Mesenchymal stem cell (in vitro differentiated cells and primary cell): Measurements from ENCODE around the gene KCNK15.

Experiments used
- DNase-seq: peaks from one replicate; pipeline ENCODE4 v3.0.0-alpha.2; 2013
- H2AFZ ChIP-seq: one replicate; pipeline ENCODE4 v1.6.1; 2013; ENCODE audit warnings: low read depth, mild to moderate bottlenecking, control low read depth, inconsistent platforms, low read length, moderate library complexity
- H2AK5ac ChIP-seq: 2 replicates; pipeline ENCODE4 v1.6.1; 2013; ENCODE audit warnings: low read length, moderate library complexity, mild to moderate bottlenecking, inconsistent platforms; ENCODE audit not compliant: severe bottlenecking
- H2BK120ac ChIP-seq: one replicate; pipeline ENCODE4 v1.6.1; 2013; ENCODE audit warnings: low read depth, mild to moderate bottlenecking, inconsistent platforms, low read length, moderate library complexity
- H2BK12ac ChIP-seq, 2 experiments: one replicate each; pipeline ENCODE4 v1.6.1; 2013; ENCODE audit warnings: inconsistent platforms in 2 of 2, low read length in 2 of 2, mild to moderate bottlenecking in 2 of 2, moderate library complexity in 2 of 2, control low read depth in 1 of 2
- H2BK15ac ChIP-seq: one replicate; pipeline ENCODE4 v1.6.1; 2013; ENCODE audit warnings: mild to moderate bottlenecking, low read depth, inconsistent platforms; ENCODE audit not compliant: poor library complexity, severe bottlenecking
- H2BK5ac ChIP-seq: 2 replicates; pipeline ENCODE4 v1.6.1; 2013; ENCODE audit warnings: low read depth, mild to moderate bottlenecking, low read length, control low read depth, inconsistent platforms; ENCODE audit not compliant: poor library complexity, severe bottlenecking
- H3K14ac ChIP-seq, 2 experiments: one replicate each; pipeline ENCODE4 v1.6.1; 2013; ENCODE audit warnings: inconsistent platforms in 2 of 2, low read length in 2 of 2, control low read depth in 1 of 2, mild to moderate bottlenecking in 1 of 2, moderate library complexity in 1 of 2
- H3K18ac ChIP-seq, 2 experiments: one replicate each; pipeline ENCODE4 v1.6.1; 2013; ENCODE audit warnings: inconsistent platforms in 2 of 2, low read length in 2 of 2, control low read depth in 1 of 2, low read depth in 1 of 2, mild to moderate bottlenecking in 1 of 2
- H3K23ac ChIP-seq, 2 experiments: one replicate each; pipeline ENCODE4 v1.6.1; 2013; ENCODE audit warnings: inconsistent platforms in 2 of 2, low read length in 2 of 2, mild to moderate bottlenecking in 2 of 2, moderate library complexity in 2 of 2, control low read depth in 1 of 2
- H3K27ac ChIP-seq: 2 replicates; pipeline ENCODE4 v1.5.1; 2013; ENCODE audit warnings: mild to moderate bottlenecking, moderate library complexity, low read length, control low read depth, inconsistent platforms; ENCODE audit not compliant: poor library complexity, severe bottlenecking
- H3K27me3 ChIP-seq, 2 experiments: 2 replicates each; pipeline versions ENCODE4 v1.6.1 to v1.7.0; 2013; ENCODE audit warnings: low read length in 2 of 2, mild to moderate bottlenecking in 2 of 2, moderate library complexity in 2 of 2, control low read depth in 1 of 2, inconsistent platforms in 1 of 2; ENCODE audit not compliant: control insufficient read depth in 1 of 2, insufficient read depth in 1 of 2
- H3K36me3 ChIP-seq, 2 experiments: 2 replicates each; pipeline versions ENCODE4 v1.6.1 to v1.7.0; 2013; ENCODE audit warnings: low read length in 2 of 2, control low read depth in 1 of 2, inconsistent platforms in 1 of 2, low read depth in 1 of 2, mild to moderate bottlenecking in 1 of 2; ENCODE audit not compliant: insufficient read depth in 2 of 2, control insufficient read depth in 1 of 2
- H3K4ac ChIP-seq, 2 experiments: one replicate each; pipeline ENCODE4 v1.6.1; 2013; ENCODE audit warnings: inconsistent platforms in 2 of 2, low read length in 2 of 2, mild to moderate bottlenecking in 2 of 2, moderate library complexity in 2 of 2, control low read depth in 1 of 2, low read depth in 1 of 2
- H3K4me1 ChIP-seq: 2 replicates; pipeline ENCODE4 v1.6.1; 2013; ENCODE audit warnings: low read depth, low read length, control low read depth; ENCODE audit not compliant: control insufficient read depth, insufficient read depth
- H3K4me2 ChIP-seq: 2 replicates; pipeline ENCODE4 v1.6.1; 2013; ENCODE audit warnings: low read length, mild to moderate bottlenecking, inconsistent platforms; ENCODE audit not compliant: poor library complexity, severe bottlenecking
- H3K4me3 ChIP-seq, 2 experiments: 2 replicates each; pipeline versions ENCODE4 v1.5.1 to v1.7.0; 2013; ENCODE audit warnings: low read length in 2 of 2, mild to moderate bottlenecking in 2 of 2, control low read depth in 1 of 2, low read depth in 1 of 2; ENCODE audit not compliant: insufficient read depth in 1 of 2
- H3K79me1 ChIP-seq: replicated peaks from 2 replicates; pipeline ENCODE4 v1.6.1; 2013; ENCODE audit warnings: mild to moderate bottlenecking, control low read depth, low read length, inconsistent platforms; ENCODE audit not compliant: poor library complexity, severe bottlenecking
- H3K9ac ChIP-seq: 2 replicates; pipeline ENCODE4 v1.7.0; 2013; ENCODE audit warnings: mild to moderate bottlenecking, low read length, moderate library complexity
- H3K9me3 ChIP-seq: 2 replicates; pipeline ENCODE4 v1.7.0; 2013; ENCODE audit warnings: mild to moderate bottlenecking, low read length; ENCODE audit not compliant: control insufficient read depth
- H4K8ac ChIP-seq: one replicate; pipeline ENCODE4 v1.6.1; 2013; ENCODE audit warnings: inconsistent platforms, mild to moderate bottlenecking, low read length, moderate library complexity
- H4K91ac ChIP-seq: one replicate; pipeline ENCODE4 v1.6.1; 2013; ENCODE audit warnings: mild to moderate bottlenecking, low read length, inconsistent platforms
- WGBS: methylation state at CpG from one replicate; pipeline ENCODE4 v1.1.7; 2013; ENCODE audit warnings: mixed read lengths; 5-methylcytosine and 5-hydroxymethylcytosine counted together

Gene KCNK15

GRCh38 chr20:44700306-44700705, 45.4 kb upstream of the KCNK15 start:
- Histone ChIP-seq H2BK120ac (no peak overlapping the region), H3K27me3 (no peaks in the 10 kb centered on the region), H2BK5ac (no peak overlapping the region), H3K18ac (peak overlapping the region; percentile 41 to 57), H2AFZ (no peak overlapping the region), H3K23ac (no peak overlapping the region), H4K8ac (no peak overlapping the region), H3K9ac (no peak overlapping the region), H3K36me3 (no peaks in the 10 kb centered on the region), H3K4me2 (no peak overlapping the region), H3K9me3 (no peaks in the 10 kb centered on the region), H2BK12ac (peak overlapping the region; percentile 70 to 96), H2BK15ac (peak overlapping the region; percentile 75), H3K4ac (peak overlapping the region; percentile 3 to 41), H3K4me1 (peaks cover 53% of the 10 kb centered on the region), H3K4me3 (no peak overlapping the region), H4K91ac (peak overlapping the region; percentile 78), H2AK5ac (peak overlapping the region; percentile 59), H3K14ac (peak overlapping the region in 1 of 2 experiments; percentile 59), H3K27ac (no peak overlapping the region), H3K79me1 (no peaks in the 10 kb centered on the region)
- DNase-seq: no peak
- WGBS: 94% methylated on average over 11 of the region's 11 CpGs

- Histone ChIP-seq H3K9me3 (no peaks in the 10 kb centered on the region), H3K4me2 (no peak overlapping the region), H2AK5ac (peak overlapping the region; percentile 78), H2BK5ac (no peak overlapping the region), H3K27me3 (no peaks in the 10 kb centered on the region), H2BK12ac (peak overlapping the region; percentile 93 to 96), H4K91ac (peak overlapping the region; percentile 88), H3K18ac (peak overlapping the region; percentile 92 to 93), H3K9ac (peak overlapping the region; percentile 33), H3K36me3 (no peaks in the 10 kb centered on the region), H4K8ac (peak overlapping the region; percentile 41), H2BK120ac (peak overlapping the region; percentile 37), H3K23ac (no peak overlapping the region), H3K79me1 (no peaks in the 10 kb centered on the region), H3K27ac (peak overlapping the region; percentile 30), H2AFZ (no peak overlapping the region), H2BK15ac (peak overlapping the region; percentile 15), H3K4me1 (peaks cover 54% of the 10 kb centered on the region), H3K14ac (peak overlapping the region in 1 of 2 experiments; percentile 63), H3K4ac (peak overlapping the region; percentile 73 to 80), H3K4me3 (no peak overlapping the region)
- WGBS: 78% methylated on average over 15 of the region's 15 CpGs
- peak; percentile 44 for DNase-seq
Measured at GRCh38 chr20:44701118-44701857, 44.4 kb upstream of the KCNK15 start.

GRCh38 chr20:44701858-44702256, 43.8 kb upstream of the KCNK15 start:
- Histone ChIP-seq H2BK15ac (no peak overlapping the region), H3K14ac (no peak overlapping the region), H2BK5ac (no peak overlapping the region), H3K4me3 (no peak overlapping the region), H3K36me3 (no peaks in the 10 kb centered on the region), H3K79me1 (no peaks in the 10 kb centered on the region), H2AFZ (no peak overlapping the region), H3K27me3 (no peaks in the 10 kb centered on the region), H3K4me2 (no peak overlapping the region), H2BK120ac (peak overlapping the region; percentile 37), H4K8ac (no peak overlapping the region), H3K9me3 (no peaks in the 10 kb centered on the region), H3K23ac (no peak overlapping the region), H2BK12ac (peak overlapping the region; percentile 93 to 96), H3K4ac (peak overlapping the region; percentile 73 to 80), H2AK5ac (peak overlapping the region; percentile 18), H3K9ac (peak overlapping the region; percentile 33), H4K91ac (peak overlapping the region; percentile 88), H3K18ac (peak overlapping the region; percentile 92 to 93), H3K27ac (no peak overlapping the region), H3K4me1 (peaks cover 57% of the 10 kb centered on the region)
- no peak for DNase-seq
- WGBS: 65% methylated on average over 5 of the region's 7 CpGs

- Histone ChIP-seq H2AFZ (no peak overlapping the region), H3K79me1 (no peaks in the 10 kb centered on the region), H2BK15ac (peak overlapping the region; percentile 49), H3K4me1 (peaks cover 57% of the 10 kb centered on the region), H3K27ac (peak overlapping the region; percentile 67), H3K14ac (no peak overlapping the region), H3K18ac (peak overlapping the region; percentile 64 to 92), H2BK5ac (peak overlapping the region; percentile 83), H4K8ac (peak overlapping the region; percentile 82), H3K4me2 (no peak overlapping the region), H2AK5ac (peak overlapping the region; percentile 65), H2BK120ac (peak overlapping the region; percentile 93), H3K4ac (peak overlapping the region; percentile 44 to 82), H3K27me3 (no peaks in the 10 kb centered on the region), H2BK12ac (peak overlapping the region; percentile 59 to 92), H4K91ac (peak overlapping the region; percentile 78), H3K23ac (no peak overlapping the region), H3K36me3 (no peaks in the 10 kb centered on the region), H3K9me3 (no peaks in the 10 kb centered on the region), H3K4me3 (no peak overlapping the region), H3K9ac (peak overlapping the region; percentile 67)
- 23% methylated on average over 7 of the region's 9 CpGs for WGBS
- peak; percentile 95 for DNase-seq
Measured at GRCh38 chr20:44702776-44703175, 42.9 kb upstream of the KCNK15 start.
